Astrocyte of the cerebellum (primary cell): ENCODE results near the gene ID2.

ENCODE experiments used
- DNase-seq: peaks from one replicate; pipeline ENCODE4 v3.0.0-alpha.2; 2011; ENCODE audit warnings: low read depth
- H3K4me3 ChIP-seq: 2 replicates; pipeline ENCODE4 v1.5.1; 2011; ENCODE audit warnings: mild to moderate bottlenecking, low read depth, low read length, moderate library complexity
- CTCF ChIP-seq: IDR thresholded peaks from 2 replicates; pipeline ENCODE4 v1.5.1; 2012; ENCODE audit warnings: low read length, low read depth, moderate library complexity, mild to moderate bottlenecking; ENCODE audit errors: missing control alignments
- in situ Hi-C: cut with HindIII; loops from 2 replicates; pipeline ENCODE4 v1.10.0; 2017; ENCODE audit warnings: low sequenced_read_pairs

ID2 gene

GRCh38 chr2:8636721-8637636, 44.9 kb upstream of the ID2 start:
- DNase-seq = no peak
- TF ChIP-seq CTCF = no peak
- H3K4me3 ChIP-seq = no peak overlapping the region
- in situ Hi-C loops = no loop called here

GRCh38 chr2:8638327-8638726, 43.5 kb upstream of the ID2 start:
- H3K4me3 ChIP-seq = no peak overlapping the region
- DNase-seq = no peak
- no peak for TF ChIP-seq CTCF
- in situ Hi-C loops = no loop called here

GRCh38 chr2:8639122-8639635, 42.7 kb upstream of the ID2 start:
- in situ Hi-C loops = no loop called here
- no peak for DNase-seq
- no peak overlapping the region for H3K4me3 ChIP-seq
- no peak for TF ChIP-seq CTCF

- in situ Hi-C loops = no loop called here
- no peak overlapping the region for H3K4me3 ChIP-seq
- DNase-seq = no peak
- TF ChIP-seq CTCF = no peak
These were observed 41.4 kb upstream of the ID2 start for GRCh38 chr2:8640498-8640897.

GRCh38 chr2:8641301-8641965, 40.4 kb upstream of the ID2 start:
- no peak for DNase-seq
- TF ChIP-seq CTCF = no peak
- in situ Hi-C loops = no loop called here
- H3K4me3 ChIP-seq = no peak overlapping the region

- in situ Hi-C loops = no loop called here
- DNase-seq = no peak
- TF ChIP-seq CTCF = no peak
- H3K4me3 ChIP-seq = no peak overlapping the region
These were observed 39.3 kb upstream of the ID2 start for GRCh38 chr2:8642366-8643068.
